HG03558 (cell line): ENCODE measurements around the gene PPY.
"Not testable (repeated sequence)": the region's sequence is repeated elsewhere in the genome, so short reads cannot be mapped to it uniquely, and the experiment has no call there.

Source experiments
- ATAC-seq: cut with Tn5 transposase; IDR thresholded peaks from one replicate; pipeline ENCODE4 v1.9.1; 2021; ENCODE audit warnings: moderate number of reproducible peaks; ENCODE audit not compliant: unreplicated experiment; ENCODE audit errors: extremely low read depth

The PPY gene

GRCh38 chr17:43935204-43935925 is 6.9 kb downstream of the PPY start:
- ATAC-seq = no peak

GRCh38 chr17:43932923-43933322 is 9.4 kb downstream of the PPY start:
- ATAC-seq = no peak

GRCh38 chr17:43932357-43932756 is 9.9 kb downstream of the PPY start:
- no peak for ATAC-seq

- ATAC-seq = no peak
These were observed 11.2 kb downstream of the PPY start for GRCh38 chr17:43931062-43931571.

GRCh38 chr17:43928609-43929008 is 13.7 kb downstream of the PPY start:
- ATAC-seq = no peak

- ATAC-seq = not testable (repeated sequence)
These were observed 14.3 kb downstream of the PPY start for GRCh38 chr17:43927929-43928328.

- no peak for ATAC-seq
These were observed 15.0 kb downstream of the PPY start for GRCh38 chr17:43927060-43927864.

GRCh38 chr17:43924558-43924957 is 17.7 kb downstream of the PPY start:
- ATAC-seq = no peak

- no peak for ATAC-seq
These were observed 21.7 kb downstream of the PPY start for GRCh38 chr17:43920500-43921095.

GRCh38 chr17:43918026-43918389 is 24.3 kb downstream of the PPY start:
- no peak for ATAC-seq

GRCh38 chr17:43917348-43918025 is 24.8 kb downstream of the PPY start:
- no peak for ATAC-seq

GRCh38 chr17:43917016-43917347 is 25.3 kb downstream of the PPY start:
- ATAC-seq = no peak

- no peak for ATAC-seq
These were observed 25.9 kb downstream of the PPY start for GRCh38 chr17:43916385-43916784.

GRCh38 chr17:43915559-43915958 is 26.7 kb downstream of the PPY start:
- ATAC-seq = no peak

GRCh38 chr17:43914451-43914850 is 27.8 kb downstream of the PPY start:
- ATAC-seq = no peak

- no peak for ATAC-seq
These were observed 28.7 kb downstream of the PPY start for GRCh38 chr17:43913584-43913983.

- no peak for ATAC-seq
These were observed 29.5 kb downstream of the PPY start for GRCh38 chr17:43912635-43913304.

- ATAC-seq = no peak
These were observed 30.4 kb downstream of the PPY start for GRCh38 chr17:43911904-43912303.

- no peak for ATAC-seq
These were observed 32.6 kb downstream of the PPY start for GRCh38 chr17:43909537-43910231.
